Natural killer cell (primary cell): ENCODE data around the gene CD180. TPM values are rescaled to one million over a fixed set of nuclear protein-coding genes. Genes with fewer than 3 reads are reported as not detected.

ENCODE experiments used
- ATAC-seq, 3 donors: fragments of 150-1000 bp in 2 of 3; fragments of 200-7000 bp in 1 of 3; cut with Tn5 transposase; 1 replicate in 1 of 3; 2 replicates in 2 of 3; pipeline ENCODE4 v1.10.0; 2021; ENCODE audit warnings: mild to moderate bottlenecking in 2 of 3, moderate library complexity in 2 of 3
- DNase-seq, 2 donors: peaks; one replicate each; pipeline versions ENCODE4 v3.0.0 to v3.0.0-alpha.2; 2013 to 2021; ENCODE audit warnings: mixed read lengths in 1 of 2
- H3K27ac ChIP-seq: one replicate; pipeline ENCODE4 v1.5.1; 2013; ENCODE audit warnings: mild to moderate bottlenecking, low read length
- H3K27me3 ChIP-seq: one replicate; pipeline ENCODE4 v1.6.1; 2013; ENCODE audit warnings: low read length; ENCODE audit not compliant: control insufficient read depth, insufficient read depth
- H3K36me3 ChIP-seq: one replicate; pipeline ENCODE4 v1.6.1; 2013; ENCODE audit warnings: low read length; ENCODE audit not compliant: control insufficient read depth, insufficient read depth
- H3K4me1 ChIP-seq: one replicate; pipeline ENCODE4 v1.6.1; 2013; ENCODE audit warnings: low read length; ENCODE audit not compliant: control insufficient read depth, insufficient read depth
- H3K4me3 ChIP-seq: one replicate; pipeline ENCODE4 v1.5.1; 2013; ENCODE audit warnings: low read length
- H3K9me3 ChIP-seq: one replicate; pipeline ENCODE4 v1.6.1; 2013; ENCODE audit warnings: low read length; ENCODE audit not compliant: control insufficient read depth, insufficient read depth
- H3K27ac Mint-ChIP-seq, 2 donors: one replicate each; pipeline ENCODE4 v1.8.0; 2022; ENCODE audit warnings: mild to moderate bottlenecking in 2 of 2, mixed read lengths in 2 of 2, moderate library complexity in 1 of 2
- H3K27me3 Mint-ChIP-seq, 2 donors: one replicate each; pipeline ENCODE4 v1.8.0; 2022; ENCODE audit warnings: low read depth in 2 of 2, mixed read lengths in 2 of 2
- H3K36me3 Mint-ChIP-seq: one replicate; pipeline ENCODE4 v1.8.0; 2022; ENCODE audit warnings: mixed read lengths
- H3K4me1 Mint-ChIP-seq, 2 donors: one replicate each; pipeline ENCODE4 v1.8.0; 2022; ENCODE audit warnings: mixed read lengths in 2 of 2
- H3K4me3 Mint-ChIP-seq: one replicate; pipeline ENCODE4 v1.8.0; 2022; ENCODE audit warnings: mild to moderate bottlenecking, moderate library complexity, mixed read lengths
- H3K9me3 Mint-ChIP-seq, 2 donors: one replicate each; pipeline ENCODE4 v1.8.0; 2022; ENCODE audit warnings: mixed read lengths in 2 of 2
- CTCF ChIP-seq: fragments of 200-600 bp; IDR thresholded peaks from one replicate; pipeline ENCODE4 v1.8.0; 2022; ENCODE audit warnings: antibody characterized with exemption
- WGBS: methylation state at CpG from one replicate; pipeline ENCODE4 v1.1.7; 2013; ENCODE audit warnings: missing lambda C conversion rate; ENCODE audit not compliant: insufficient coverage; 5-methylcytosine and 5-hydroxymethylcytosine counted together
- intact Hi-C: fragments of 100-400 bp; cut with micrococcal nuclease; formaldehyde crosslinking; loops from one replicate; pipeline ENCODE4 v1.14.2; 2022
- total RNA-seq, 4 donors: library from RNA; stranded (reverse); fragments of 120-200 nt in 1 of 4; gene quantifications; one replicate each; pipeline versions ENCODE4 v1.2.3 to v1.2.4, GENCODE V29; 2013 to 2022

The CD180 gene
- total RNA-seq, 3 donors from 2014 or later (not counting 1 experiment from before 2014, with no cell fraction given): 0.34 to 1.2 (median 1.1) TPM

GRCh38 chr5:67215519-67216471 is 19.2 kb upstream of the CD180 start:
- Mint-ChIP-seq H3K27ac (peak overlapping the region; percentile 94 to 97), H3K9me3 (no peaks in the 10 kb centered on the region), H3K27me3 (no peaks in the 10 kb centered on the region), H3K36me3 (no peaks in the 10 kb centered on the region), H3K4me3 (peak overlapping the region; percentile 84), H3K4me1 (peaks cover 27 to 39% of the 10 kb centered on the region in 2 donors)
- no peak for TF ChIP-seq CTCF
- Histone ChIP-seq H3K36me3 (no peaks in the 10 kb centered on the region), H3K4me3 (peak overlapping the region; percentile 8), H3K9me3 (no peaks in the 10 kb centered on the region), H3K4me1 (peaks cover 29% of the 10 kb centered on the region), H3K27me3 (no peaks in the 10 kb centered on the region), H3K27ac (peak overlapping the region; percentile 90)
- peak; percentile 58 to 86 for DNase-seq
- WGBS: 26% methylated on average over 19 of the region's 19 CpGs
- peak; percentile 95 to 98 (median 97) for ATAC-seq
- intact Hi-C loops: no loop called here

GRCh38 chr5:67214707-67215447 is 18.3 kb upstream of the CD180 start:
- no peak for TF ChIP-seq CTCF
- peaks cover 27 to 37% of the 10 kb centered on the region in 2 donors for H3K4me1 Mint-ChIP-seq
- peaks cover 28% of the 10 kb centered on the region for H3K4me1 ChIP-seq
- peak overlapping the region; percentile 94 to 97 for H3K27ac Mint-ChIP-seq
- peak overlapping the region; percentile 90 for H3K27ac ChIP-seq
- H3K36me3 Mint-ChIP-seq: no peaks in the 10 kb centered on the region
- H3K36me3 ChIP-seq: no peaks in the 10 kb centered on the region
- no peak overlapping the region for H3K4me3 ChIP-seq
- H3K9me3 Mint-ChIP-seq: no peaks in the 10 kb centered on the region
- H3K4me3 Mint-ChIP-seq: no peak overlapping the region
- H3K9me3 ChIP-seq: no peaks in the 10 kb centered on the region
- intact Hi-C loops: no loop called here
- H3K27me3 ChIP-seq: no peaks in the 10 kb centered on the region
- H3K27me3 Mint-ChIP-seq: no peaks in the 10 kb centered on the region
- WGBS: 89% methylated on average over 12 of the region's 12 CpGs
- DNase-seq: no peak
- ATAC-seq: no peak

GRCh38 chr5:67214036-67214435 is 17.4 kb upstream of the CD180 start:
- peak overlapping the region; percentile 94 to 97 for H3K27ac Mint-ChIP-seq
- no peaks in the 10 kb centered on the region for H3K9me3 Mint-ChIP-seq
- H3K4me3 Mint-ChIP-seq: peak overlapping the region; percentile 59
- Histone ChIP-seq H3K9me3 (no peaks in the 10 kb centered on the region), H3K4me1 (peaks cover 32% of the 10 kb centered on the region), H3K36me3 (no peaks in the 10 kb centered on the region), H3K27me3 (no peaks in the 10 kb centered on the region), H3K27ac (no peak overlapping the region), H3K4me3 (no peak overlapping the region)
- peaks cover 32 to 40% of the 10 kb centered on the region in 2 donors for H3K4me1 Mint-ChIP-seq
- H3K27me3 Mint-ChIP-seq: no peaks in the 10 kb centered on the region
- H3K36me3 Mint-ChIP-seq: no peaks in the 10 kb centered on the region
- ATAC-seq (no peak), DNase-seq (no peak)
- 92% methylated on average over 6 of the region's 6 CpGs for WGBS
- intact Hi-C loops: no loop called here
- TF ChIP-seq CTCF: no peak
